Femur (tissue), 1 donor: ENCODE measurements around the gene CERCAM.
A peak's percentile ranks its signal among the peaks of the same experiment; 100 is the strongest.

Experiments
- DNase-seq: peaks from one replicate; pipeline ENCODE4 v3.0.0-alpha.2; 2017

The CERCAM gene

DNA sequence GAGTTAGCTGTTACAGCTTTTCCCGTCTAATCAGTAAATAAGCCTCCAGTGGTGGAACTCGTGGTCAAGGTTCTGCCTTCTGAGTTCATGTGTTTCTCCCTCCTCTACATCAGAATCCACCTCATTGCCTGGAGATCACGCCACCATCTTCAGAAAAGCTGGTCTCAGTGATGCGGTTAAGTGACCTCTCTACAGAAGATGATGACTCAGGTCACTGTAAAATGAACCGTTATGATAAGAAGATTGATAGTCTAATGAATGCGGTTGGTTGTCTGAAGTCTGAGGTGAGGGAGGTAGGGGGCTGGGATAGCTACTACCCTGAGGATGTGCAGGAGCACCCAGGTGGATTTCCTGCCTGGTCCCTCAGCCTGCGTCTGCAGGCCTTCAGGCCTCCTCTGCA, 48.4 kb downstream of the CERCAM start:
- DNase-seq = no peak

DNA sequence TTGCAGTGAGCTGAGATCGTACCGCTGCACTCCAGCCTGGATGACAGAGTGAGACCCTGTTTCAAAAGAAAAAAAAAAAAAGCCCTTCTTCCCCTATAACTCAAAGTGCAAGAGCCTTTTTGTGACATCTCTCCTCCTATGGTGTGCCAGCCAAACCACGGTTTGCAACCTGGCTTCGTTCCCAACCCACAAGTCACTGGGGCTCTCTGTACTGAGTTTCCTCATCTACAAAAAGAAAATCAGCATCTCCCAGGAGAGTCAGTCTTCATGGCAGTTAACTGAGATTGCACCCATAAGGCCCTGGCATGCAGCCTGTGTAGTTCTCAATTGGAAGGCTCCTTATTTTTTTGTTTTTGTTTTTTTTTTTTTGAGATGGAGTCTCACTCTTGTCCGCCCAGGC, 49.9 kb downstream of the CERCAM start:
- DNase-seq = peak; percentile 53

DNA sequence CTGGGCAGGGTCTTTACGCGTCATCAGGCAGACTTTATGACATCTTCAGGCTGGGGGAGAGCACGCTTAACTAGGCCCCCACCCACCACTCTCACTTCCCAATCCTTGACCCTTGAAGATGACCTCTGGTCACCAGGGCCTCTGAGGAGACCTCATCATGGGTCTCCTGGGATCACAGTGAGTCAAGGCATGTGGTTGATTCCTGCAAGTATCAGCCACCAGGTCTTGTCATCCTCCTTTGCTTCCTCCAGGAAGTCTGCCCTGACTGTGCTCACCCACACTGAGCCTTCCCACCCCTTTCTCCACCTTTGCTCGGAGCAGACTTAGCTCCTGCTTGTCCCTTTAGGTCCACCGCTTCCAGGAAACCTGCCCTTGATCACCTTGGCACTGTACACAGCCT, 52.4 kb downstream of the CERCAM start:
- no peak for DNase-seq

DNA sequence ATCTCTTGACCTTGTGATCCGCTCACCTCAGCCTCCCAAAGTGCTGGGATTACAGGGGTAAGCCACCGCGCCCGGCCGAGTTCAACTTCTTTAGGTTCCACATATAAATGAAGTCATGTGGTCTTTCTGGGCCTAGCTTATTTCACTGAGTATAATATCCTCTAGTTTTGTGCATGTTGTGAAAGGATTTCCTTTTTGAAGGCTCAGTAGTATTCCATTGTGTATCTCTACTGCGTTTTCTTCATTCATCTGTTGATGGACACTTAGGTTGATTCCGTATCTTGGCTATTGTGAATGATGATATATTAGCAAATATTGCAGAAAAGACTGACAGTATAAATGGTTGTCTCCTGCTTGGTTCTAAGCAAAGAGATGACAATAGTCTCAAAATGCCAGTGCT, 55.2 kb downstream of the CERCAM start:
- DNase-seq = no peak

DNA sequence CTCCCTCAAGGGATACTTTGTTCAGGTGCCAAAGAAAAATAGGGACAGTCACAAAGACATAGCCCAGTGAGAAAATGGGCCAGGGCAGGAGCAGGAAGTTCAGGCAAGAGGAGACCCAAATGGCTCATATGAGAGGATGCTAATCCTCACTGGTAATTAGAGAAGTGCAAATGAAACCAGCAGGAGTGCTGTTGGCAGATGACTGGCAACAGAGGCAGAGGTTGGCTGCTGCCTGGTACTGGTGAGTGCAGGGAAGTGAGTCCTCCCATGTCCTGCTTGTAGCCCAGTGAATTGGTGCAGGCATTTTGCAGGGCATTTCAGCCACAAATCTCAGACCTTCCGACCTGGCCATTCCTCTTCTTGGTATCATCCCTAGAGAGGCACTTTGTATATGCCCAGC, 58.6 kb downstream of the CERCAM start:
- no peak for DNase-seq

DNA sequence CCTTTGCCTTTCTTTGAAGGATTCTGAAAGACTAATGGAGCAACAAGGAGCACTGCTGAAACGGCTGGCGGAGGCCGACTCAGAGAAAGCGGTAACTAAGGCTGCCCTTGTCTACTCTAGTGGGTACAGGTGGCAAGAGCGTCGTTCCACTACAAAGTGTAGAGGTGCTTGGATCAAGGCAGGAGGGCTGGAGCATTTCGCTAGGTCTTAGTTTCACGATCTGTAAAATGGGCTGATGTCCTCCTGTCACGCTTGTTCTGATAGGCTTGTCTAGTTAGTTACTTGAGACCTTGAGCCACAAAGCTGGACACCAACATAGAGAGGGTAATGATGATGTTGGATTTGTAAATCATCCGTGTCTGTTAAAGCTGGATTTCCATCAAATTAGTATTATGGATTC, 60.9 kb downstream of the CERCAM start:
- DNase-seq = no peak

DNA sequence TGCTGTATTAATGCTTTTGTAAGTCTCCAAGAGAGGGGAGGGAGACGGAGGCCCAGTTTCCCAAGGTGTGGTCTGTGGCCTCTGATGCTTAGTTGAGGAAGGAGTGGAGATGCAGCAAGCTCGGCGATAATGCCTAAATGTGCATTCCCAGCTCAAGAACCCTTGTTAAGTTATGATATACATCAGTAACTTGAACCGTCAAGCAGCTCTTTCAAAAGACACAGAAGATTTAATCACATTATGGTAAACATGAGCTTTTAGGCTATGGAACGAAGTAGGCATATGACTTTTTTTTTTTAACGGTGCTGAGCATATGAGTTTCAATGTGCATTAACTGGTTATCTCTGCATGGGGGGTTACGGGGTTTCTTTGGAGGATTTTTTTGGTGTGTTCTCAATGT, 61.5 kb downstream of the CERCAM start:
- no peak for DNase-seq

DNA sequence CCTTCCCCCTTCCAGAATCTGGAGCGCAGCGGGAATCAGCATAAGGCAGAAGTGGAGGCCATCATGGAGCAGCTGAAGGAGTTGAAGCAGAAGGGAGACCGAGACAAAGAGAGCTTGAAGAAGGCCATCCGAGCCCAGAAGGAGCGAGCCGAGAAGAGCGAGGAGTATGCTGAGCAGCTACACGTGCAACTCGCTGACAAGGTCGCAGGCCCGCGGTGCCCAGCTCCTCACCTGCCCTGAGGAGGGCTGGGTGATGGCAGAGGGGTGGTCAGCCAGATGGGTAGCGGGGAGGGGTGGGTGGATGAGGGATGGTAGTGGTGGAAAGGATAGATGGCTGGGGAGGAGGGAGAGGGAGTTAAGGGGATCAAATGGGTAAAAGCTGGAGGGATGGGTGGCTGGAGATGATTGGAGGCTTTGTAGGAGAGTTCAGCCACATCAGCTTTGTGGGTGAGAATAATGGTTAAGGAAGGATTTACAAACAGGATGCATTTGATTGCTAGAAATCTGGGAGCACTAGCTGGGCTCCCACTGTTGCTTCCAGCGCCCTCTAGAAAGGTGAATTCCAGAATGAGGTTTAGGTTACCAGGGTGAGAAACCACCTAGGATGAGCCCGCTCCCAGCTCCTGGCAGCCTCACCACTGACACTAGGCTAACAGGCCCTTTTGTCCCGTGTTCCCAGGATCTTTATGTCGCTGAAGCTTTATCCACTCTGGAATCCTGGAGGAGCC, 64.2 kb downstream of the CERCAM start:
- no peak for DNase-seq

DNA sequence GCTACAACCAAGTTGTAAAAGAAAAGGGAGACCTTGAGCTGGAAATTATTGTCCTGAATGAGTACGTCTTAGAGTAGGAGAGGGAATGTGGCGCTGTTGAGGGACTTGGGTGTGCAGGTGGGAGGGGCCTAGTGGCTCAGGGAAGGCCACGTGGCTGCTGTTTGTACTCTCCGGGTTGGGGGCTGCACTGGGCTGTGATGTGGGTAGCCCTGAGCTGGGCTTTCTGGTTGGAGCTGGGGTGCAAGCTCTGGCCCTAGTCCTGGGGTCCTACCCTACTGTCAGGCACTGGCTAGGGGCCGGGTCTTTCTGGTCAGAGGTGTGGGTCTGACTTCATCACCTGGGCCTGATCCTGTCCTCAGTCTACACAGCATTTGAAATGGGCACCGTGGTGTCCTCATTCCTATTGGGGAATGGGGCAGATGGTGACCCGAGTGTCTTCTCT, 64.8 kb downstream of the CERCAM start:
- no peak for DNase-seq

DNA sequence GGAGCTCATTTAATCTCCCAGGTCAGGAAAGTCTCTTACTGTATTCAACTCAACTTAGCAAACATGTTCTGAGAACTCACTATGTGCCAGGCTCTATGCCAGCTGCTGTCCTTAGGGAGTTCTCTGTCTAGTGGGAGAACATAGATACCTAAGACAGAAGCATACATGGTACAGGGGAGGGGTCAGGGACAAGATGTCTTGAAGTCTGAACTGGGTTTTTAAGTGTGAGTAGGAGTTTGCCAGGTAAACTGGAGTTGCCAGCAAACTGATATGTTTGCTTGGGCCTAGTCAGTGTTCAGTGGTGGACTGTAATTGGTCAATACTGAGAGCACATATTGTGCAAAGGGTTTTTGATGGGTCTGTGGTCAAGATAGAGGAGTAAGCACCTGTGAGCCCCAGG, 65.5 kb downstream of the CERCAM start:
- DNase-seq = no peak
